ENCODE data around the gene TMEM260. TPM values are rescaled to one million over a fixed set of nuclear protein-coding genes. Genes with fewer than 3 reads are reported as not detected.
"Not testable (repeated sequence)": the region's sequence is repeated elsewhere in the genome, so short reads cannot be mapped to it uniquely, and the experiment has no call there.

Gene TMEM260
- total RNA-seq, 5 donors from 2014 or later (not counting 1 experiment from before 2014, with no cell fraction given) = 24.4 to 31.8 (median 27.0) TPM

GRCh38 chr14:56592746-56593544, 13.3 kb downstream of the TMEM260 start:
- Mint-ChIP-seq H3K4me3 (no peak overlapping the region), H3K27ac (no peak overlapping the region), H3K4me1 (peaks cover under 1 to 14% (median 3%) of the 10 kb centered on the region in 3 donors), H3K36me3 (peaks cover 37% of the 10 kb centered on the region), H3K27me3 (no peaks in the 10 kb centered on the region), H3K9me3 (no peaks in the 10 kb centered on the region)
- Histone ChIP-seq H3K27me3 (replicated peaks in 1 of 2; ENCODE audit: control insufficient read depth in 2 of 2, extremely low read depth in 1 of 2, insufficient read depth in 2 of 2, low read length in 1 of 2) (no peaks in the 10 kb centered on the region), H3K27ac (ENCODE audit: low read length) (no peak overlapping the region), H3K36me3 (ENCODE audit: control insufficient read depth in 2 of 2, extremely low read depth in 1 of 2, insufficient read depth in 1 of 2, low read length in 1 of 2) (peaks cover 0 to 17% of the 10 kb centered on the region in 2 donors), H3K4me3 (ENCODE audit: control insufficient read depth in 1 of 2, extremely low read depth in 1 of 2, low read length in 1 of 2) (no peak overlapping the region), H3K4me1 (ENCODE audit: control insufficient read depth in 1 of 2, extremely low read depth in 1 of 2, insufficient read depth in 2 of 2, low read length in 2 of 2) (no peaks in the 10 kb centered on the region), H3K9me3 (no peaks in the 10 kb centered on the region)
- ATAC-seq (replicated peaks in 1 of 4) (no peak), DNase-seq (no peak)
- WGBS (ENCODE audit: insufficient coverage) = no CpG with 5 or more reads among the region's 5 CpGs
- CTCF ChIA-PET = no interaction called here
- POLR2A ChIA-PET = no interaction called here

- POLR2A ChIA-PET = no interaction called here
- CTCF ChIA-PET = interaction anchor here in 1 of 2 donors (1.1 kb wide), 1 partner anchor 13 kb away, joined by 3 read pairs; no protein-coding TSS in a partner anchor
- no peak overlapping the region for H3K27ac ChIP-seq (ENCODE audit: low read length)
- Mint-ChIP-seq H3K4me1 (peaks cover 3 to 23% (median 6%) of the 10 kb centered on the region in 3 donors), H3K4me3 (no peak overlapping the region), H3K9me3 (no peaks in the 10 kb centered on the region), H3K27me3 (no peaks in the 10 kb centered on the region), H3K27ac (no peak overlapping the region), H3K36me3 (peaks cover 39% of the 10 kb centered on the region)
- DNase-seq = no peak
- peaks cover 4 to 18% of the 10 kb centered on the region in 2 donors for H3K36me3 ChIP-seq (ENCODE audit: control insufficient read depth in 2 of 2, extremely low read depth in 1 of 2, insufficient read depth in 1 of 2, low read length in 1 of 2)
- H3K4me3 ChIP-seq (ENCODE audit: control insufficient read depth in 1 of 2, extremely low read depth in 1 of 2, low read length in 1 of 2) = no peak overlapping the region
- no peaks in the 10 kb centered on the region for H3K4me1 ChIP-seq (ENCODE audit: control insufficient read depth in 1 of 2, extremely low read depth in 1 of 2, insufficient read depth in 2 of 2, low read length in 2 of 2)
- H3K9me3 ChIP-seq = no peaks in the 10 kb centered on the region
- no peak for ATAC-seq (replicated peaks in 1 of 4)
- no peaks in the 10 kb centered on the region for H3K27me3 ChIP-seq (replicated peaks in 1 of 2; ENCODE audit: control insufficient read depth in 2 of 2, extremely low read depth in 1 of 2, insufficient read depth in 2 of 2, low read length in 1 of 2)
- no CpG with 5 or more reads among the region's 1 CpG for WGBS (ENCODE audit: insufficient coverage)
These were observed 14.8 kb downstream of the TMEM260 start for GRCh38 chr14:56594428-56594827.

- Mint-ChIP-seq H3K4me3 (no peak overlapping the region), H3K9me3 (no peaks in the 10 kb centered on the region), H3K36me3 (peaks cover 53% of the 10 kb centered on the region), H3K27me3 (no peaks in the 10 kb centered on the region), H3K27ac (no peak overlapping the region), H3K4me1 (peaks cover 16 to 38% (median 19%) of the 10 kb centered on the region in 3 donors)
- ChIA-PET POLR2A (no interaction called here), CTCF (interaction anchor here in 1 of 2 donors (0.6 kb wide), 1 partner anchor 76 kb away, joined by 4 read pairs; no protein-coding TSS in a partner anchor)
- no peak for ATAC-seq (replicated peaks in 1 of 4)
- Histone ChIP-seq H3K4me1 (ENCODE audit: control insufficient read depth in 1 of 2, extremely low read depth in 1 of 2, insufficient read depth in 2 of 2, low read length in 2 of 2) (no peaks in the 10 kb centered on the region), H3K9me3 (no peaks in the 10 kb centered on the region), H3K27me3 (replicated peaks in 1 of 2; ENCODE audit: control insufficient read depth in 2 of 2, extremely low read depth in 1 of 2, insufficient read depth in 2 of 2, low read length in 1 of 2) (no peaks in the 10 kb centered on the region), H3K4me3 (ENCODE audit: control insufficient read depth in 1 of 2, extremely low read depth in 1 of 2, low read length in 1 of 2) (no peak overlapping the region), H3K36me3 (ENCODE audit: control insufficient read depth in 2 of 2, extremely low read depth in 1 of 2, insufficient read depth in 1 of 2, low read length in 1 of 2) (peaks cover 4 to 10% of the 10 kb centered on the region in 2 donors), H3K27ac (ENCODE audit: low read length) (no peak overlapping the region)
- DNase-seq = no peak
- WGBS (ENCODE audit: insufficient coverage) = no CpG with 5 or more reads among the region's 1 CpG
These were observed 18.9 kb downstream of the TMEM260 start for GRCh38 chr14:56598519-56598918.

- H3K27ac ChIP-seq (ENCODE audit: low read length) = no peak overlapping the region
- DNase-seq = no peak
- no peak overlapping the region for H3K4me3 Mint-ChIP-seq
- H3K27me3 Mint-ChIP-seq = no peaks in the 10 kb centered on the region
- H3K27me3 ChIP-seq (replicated peaks in 1 of 2; ENCODE audit: control insufficient read depth in 2 of 2, extremely low read depth in 1 of 2, insufficient read depth in 2 of 2, low read length in 1 of 2) = no peaks in the 10 kb centered on the region
- no peaks in the 10 kb centered on the region for H3K4me1 ChIP-seq (ENCODE audit: control insufficient read depth in 1 of 2, extremely low read depth in 1 of 2, insufficient read depth in 2 of 2, low read length in 2 of 2)
- no peak overlapping the region for H3K27ac Mint-ChIP-seq
- no peaks in the 10 kb centered on the region for H3K9me3 Mint-ChIP-seq
- CTCF ChIA-PET = no interaction called here
- POLR2A ChIA-PET = no interaction called here
- peaks cover 3 to 8% of the 10 kb centered on the region in 2 donors for H3K36me3 ChIP-seq (ENCODE audit: control insufficient read depth in 2 of 2, extremely low read depth in 1 of 2, insufficient read depth in 1 of 2, low read length in 1 of 2)
- H3K4me3 ChIP-seq (ENCODE audit: control insufficient read depth in 1 of 2, extremely low read depth in 1 of 2, low read length in 1 of 2) = no peak overlapping the region
- WGBS (ENCODE audit: insufficient coverage) = no CpG with 5 or more reads among the region's 2 CpGs
- H3K4me1 Mint-ChIP-seq = peaks cover 20 to 28% (median 24%) of the 10 kb centered on the region in 3 donors
- ATAC-seq (replicated peaks in 1 of 4) = no peak
- H3K36me3 Mint-ChIP-seq = peaks cover 58% of the 10 kb centered on the region
- no peaks in the 10 kb centered on the region for H3K9me3 ChIP-seq
These were observed 24.1 kb downstream of the TMEM260 start for GRCh38 chr14:56603648-56604047.

GRCh38 chr14:56608689-56609088, 29.1 kb downstream of the TMEM260 start:
- H3K27ac Mint-ChIP-seq = no peak overlapping the region
- peaks cover 49% of the 10 kb centered on the region for H3K36me3 Mint-ChIP-seq
- Histone ChIP-seq H3K9me3 (no peaks in the 10 kb centered on the region), H3K27me3 (replicated peaks in 1 of 2; ENCODE audit: control insufficient read depth in 2 of 2, extremely low read depth in 1 of 2, insufficient read depth in 2 of 2, low read length in 1 of 2) (no peaks in the 10 kb centered on the region), H3K36me3 (ENCODE audit: control insufficient read depth in 2 of 2, extremely low read depth in 1 of 2, insufficient read depth in 1 of 2, low read length in 1 of 2) (peaks cover 0 to 26% of the 10 kb centered on the region in 2 donors), H3K4me3 (ENCODE audit: control insufficient read depth in 1 of 2, extremely low read depth in 1 of 2, low read length in 1 of 2) (no peak overlapping the region), H3K4me1 (ENCODE audit: control insufficient read depth in 1 of 2, extremely low read depth in 1 of 2, insufficient read depth in 2 of 2, low read length in 2 of 2) (no peaks in the 10 kb centered on the region), H3K27ac (ENCODE audit: low read length) (no peak overlapping the region)
- no CpG with 5 or more reads among the region's 2 CpGs for WGBS (ENCODE audit: insufficient coverage)
- DNase-seq (no peak), ATAC-seq (replicated peaks in 1 of 4) (no peak)
- POLR2A ChIA-PET = no interaction called here
- H3K27me3 Mint-ChIP-seq = no peaks in the 10 kb centered on the region
- no peaks in the 10 kb centered on the region for H3K9me3 Mint-ChIP-seq
- no peak overlapping the region for H3K4me3 Mint-ChIP-seq
- H3K4me1 Mint-ChIP-seq = peaks cover 0 to 6% (median 5%) of the 10 kb centered on the region in 3 donors
- CTCF ChIA-PET = no interaction called here

- H3K27me3 ChIP-seq (replicated peaks in 1 of 2; ENCODE audit: control insufficient read depth in 2 of 2, extremely low read depth in 1 of 2, insufficient read depth in 2 of 2, low read length in 1 of 2); CTCF ChIA-PET; POLR2A ChIA-PET; H3K27ac ChIP-seq (ENCODE audit: low read length); H3K27me3 Mint-ChIP-seq; H3K4me1 Mint-ChIP-seq; ATAC-seq (replicated peaks in 1 of 4); H3K9me3 ChIP-seq; H3K4me3 ChIP-seq (ENCODE audit: control insufficient read depth in 1 of 2, extremely low read depth in 1 of 2, low read length in 1 of 2); H3K27ac Mint-ChIP-seq; H3K9me3 Mint-ChIP-seq; H3K4me1 ChIP-seq (ENCODE audit: control insufficient read depth in 1 of 2, extremely low read depth in 1 of 2, insufficient read depth in 2 of 2, low read length in 2 of 2); H3K4me3 Mint-ChIP-seq; DNase-seq: not testable (repeated sequence)
- peaks cover 46% of the 10 kb centered on the region for H3K36me3 Mint-ChIP-seq
- no CpG with 5 or more reads among the region's 2 CpGs for WGBS (ENCODE audit: insufficient coverage)
- H3K36me3 ChIP-seq (ENCODE audit: control insufficient read depth in 2 of 2, extremely low read depth in 1 of 2, insufficient read depth in 1 of 2, low read length in 1 of 2) = peaks cover 0 to 33% of the 10 kb centered on the region in 2 donors
These were observed 32.1 kb downstream of the TMEM260 start for GRCh38 chr14:56611663-56612062.
